Endometrial microvascular endothelial cells (primary cell): ENCODE results near the gene CCL28. TPM values are rescaled to one million over a fixed set of nuclear protein-coding genes. Genes with fewer than 3 reads are reported as not detected.
"Not testable (repeated sequence)": the region's sequence is repeated elsewhere in the genome, so short reads cannot be mapped to it uniquely, and the experiment has no call there.

Experiments used
- in situ Hi-C: cut with HindIII; loops from 2 replicates; pipeline ENCODE4 v1.10.0; 2017; ENCODE audit warnings: low sequenced_read_pairs, low pct_unique_long_range_greater_than_20kb; ENCODE audit errors: inconsistent ontology term
- total RNA-seq: library from RNA; depleted of rRNA; stranded (reverse); fragments of >200 nt; gene quantifications from one replicate; pipeline ENCODE4 v1.2.3, GENCODE V29; 2015; ENCODE audit errors: inconsistent ontology term

Gene CCL28
- total RNA-seq, 1 donor from 2014 or later: not detected

DNA sequence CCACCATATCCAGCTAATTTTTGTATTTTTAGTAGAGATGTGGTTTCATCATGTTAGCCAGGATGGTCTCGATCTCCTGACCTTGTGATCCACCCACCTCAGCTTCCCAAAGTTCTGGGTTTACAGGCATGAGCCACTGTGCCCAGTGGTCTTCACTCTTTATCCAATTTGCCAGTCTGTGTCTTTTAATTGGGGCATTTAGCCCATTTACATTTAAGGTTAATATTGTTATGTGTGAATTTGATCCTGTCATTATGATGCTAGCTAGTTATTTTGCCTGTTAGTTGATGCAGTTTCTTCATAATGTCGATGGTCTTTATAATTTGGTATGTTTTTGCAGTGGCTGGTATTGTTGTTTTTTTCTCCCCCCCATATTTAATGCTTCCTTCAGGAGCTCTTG, 47.0 kb downstream of the CCL28 start:
- in situ Hi-C loops: not testable (repeated sequence)

- in situ Hi-C loops: no loop called here
Measured at GRCh38 chr5:43363445-43364152, 48.6 kb downstream of the CCL28 start.

DNA sequence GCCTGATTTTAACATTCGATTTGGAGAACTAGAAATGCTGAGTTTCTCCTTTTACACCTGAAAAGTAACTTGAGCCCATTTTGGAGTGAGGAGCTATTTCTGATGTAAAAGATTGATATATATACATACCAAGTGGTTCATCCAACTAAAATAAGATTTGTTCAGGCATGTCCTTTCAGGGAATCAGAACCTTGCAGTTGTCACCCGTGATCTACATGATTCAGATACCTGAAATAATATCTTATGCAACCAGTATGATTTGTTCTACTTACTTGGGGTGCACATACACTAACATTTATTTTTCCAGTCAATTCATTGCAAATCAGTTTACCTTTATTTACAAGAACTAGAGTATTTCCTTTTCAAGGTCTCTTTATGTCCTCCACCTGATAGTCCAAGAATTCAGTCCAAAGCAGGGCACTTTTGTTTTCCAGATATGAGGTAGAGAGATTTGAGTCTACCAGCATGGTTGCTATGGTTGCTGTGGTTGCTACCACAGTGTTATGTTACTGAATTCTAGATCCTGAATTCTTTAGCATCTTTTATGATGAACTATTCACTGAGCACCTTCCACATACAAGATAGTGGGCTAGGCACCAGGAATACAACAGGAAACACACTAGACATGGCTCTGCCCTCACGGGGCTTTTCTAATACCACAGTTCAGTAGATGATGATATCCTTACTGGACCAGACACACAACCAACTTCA, 49.3 kb downstream of the CCL28 start:
- in situ Hi-C loops: no loop called here

DNA sequence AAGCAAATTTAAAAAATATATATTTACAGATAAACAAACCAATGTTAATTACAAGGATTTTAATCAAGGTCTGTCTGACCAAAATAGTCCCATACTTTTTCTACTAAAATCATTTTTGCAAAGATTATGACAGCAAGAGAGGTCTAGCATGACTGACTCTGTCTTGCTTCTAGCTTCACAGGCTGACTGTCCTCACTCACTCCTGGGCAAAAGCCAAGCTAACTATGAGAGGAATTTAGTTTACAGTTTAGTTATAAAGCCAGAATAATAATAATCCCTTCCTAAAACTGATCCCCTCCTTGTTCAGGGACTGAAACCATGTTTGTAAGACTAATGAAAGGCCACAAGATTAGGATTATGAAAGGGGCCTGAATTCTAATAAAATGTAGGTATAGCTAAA, 53.5 kb downstream of the CCL28 start:
- in situ Hi-C loops: no loop called here

DNA sequence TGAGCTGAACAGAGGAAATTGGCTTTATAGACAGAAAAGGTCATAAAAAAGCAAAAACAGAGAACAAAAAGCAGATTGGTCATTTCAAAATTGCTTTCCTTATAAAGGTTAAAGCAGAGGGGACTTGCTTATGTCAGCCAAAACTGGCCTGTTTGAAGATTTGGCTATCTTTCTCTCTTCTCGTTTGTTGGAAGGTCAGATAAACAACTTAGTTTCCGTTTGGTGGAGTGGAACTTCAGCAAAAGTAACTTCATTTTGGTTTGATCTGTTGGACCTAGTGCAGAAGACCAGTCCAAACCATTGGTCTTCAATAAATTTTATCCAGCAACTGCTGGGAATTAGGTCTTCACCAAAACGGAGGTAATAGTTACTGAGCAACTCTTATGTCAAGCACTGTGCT, 53.9 kb downstream of the CCL28 start:
- in situ Hi-C loops: no loop called here

- in situ Hi-C loops: no loop called here
Measured at GRCh38 chr5:43357878-43358281, 54.3 kb downstream of the CCL28 start.

DNA sequence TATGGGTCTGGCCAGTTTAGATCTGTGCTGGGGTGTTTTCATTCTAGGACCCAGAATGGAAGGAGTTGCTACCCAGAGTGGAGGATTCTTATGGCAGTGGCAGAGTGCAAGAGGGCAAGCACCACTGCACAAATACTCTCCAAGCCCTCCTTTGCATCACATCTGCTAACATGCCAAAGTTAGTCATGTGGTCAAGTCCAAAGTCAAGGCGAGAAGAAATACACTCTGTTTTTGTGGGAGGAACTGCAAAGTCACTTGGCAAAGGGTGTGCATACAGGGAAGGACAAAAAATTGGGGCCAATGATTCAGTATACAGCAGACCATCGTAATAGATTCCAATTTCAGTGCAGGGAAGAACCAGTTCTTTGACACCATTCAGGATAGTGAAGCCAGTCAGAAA, 55.1 kb downstream of the CCL28 start:
- in situ Hi-C loops: no loop called here

DNA sequence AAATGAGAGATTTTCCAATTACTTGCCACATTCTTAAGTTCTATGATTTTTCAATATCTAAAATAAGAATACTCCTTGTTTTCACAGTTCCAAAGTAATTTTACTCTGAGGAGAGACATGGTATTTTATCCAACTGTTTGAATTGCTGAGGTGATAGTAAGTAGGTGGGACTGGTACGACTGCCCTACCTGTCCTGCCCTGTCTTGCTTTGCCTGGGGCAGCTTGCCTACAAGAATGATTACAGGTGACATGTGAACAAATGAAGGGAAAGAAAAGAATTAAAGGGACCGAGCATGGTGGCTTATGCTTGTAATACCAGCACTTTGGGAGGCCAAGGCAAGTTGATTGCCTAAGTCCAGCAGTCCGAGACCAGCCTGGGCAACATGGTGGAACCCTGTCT, 57.4 kb downstream of the CCL28 start:
- in situ Hi-C loops: no loop called here

GRCh38 chr5:43353668-43354067, 58.5 kb downstream of the CCL28 start:
- in situ Hi-C loops: no loop called here

- in situ Hi-C loops: no loop called here
Measured at GRCh38 chr5:43352915-43353314, 59.3 kb downstream of the CCL28 start.

- in situ Hi-C loops: no loop called here
Measured at GRCh38 chr5:43352131-43352530, 60.1 kb downstream of the CCL28 start.

DNA sequence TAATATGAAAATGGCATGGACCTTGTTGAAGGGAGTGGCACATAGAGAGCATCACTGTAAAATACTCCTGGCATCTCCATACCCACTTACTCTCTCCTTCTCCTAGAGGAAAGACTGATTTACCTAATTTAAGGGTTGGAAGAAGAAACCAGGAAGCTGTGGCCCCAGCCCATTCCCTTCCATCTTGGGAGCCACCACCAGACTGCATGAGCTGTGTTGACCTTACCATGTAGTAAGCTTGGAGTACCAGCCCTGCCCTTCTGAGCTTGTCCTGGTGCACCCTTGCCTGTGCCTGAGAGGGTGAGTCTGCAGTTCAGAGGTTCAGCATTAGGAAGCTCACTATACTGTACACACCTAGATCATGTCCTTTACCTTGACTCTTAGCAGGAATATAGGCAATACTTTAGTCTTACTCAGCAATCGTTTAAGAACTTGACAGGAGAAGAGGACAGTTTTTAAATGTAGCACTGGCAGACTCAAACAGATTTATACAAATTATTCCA, 63.3 kb downstream of the CCL28 start:
- in situ Hi-C loops: no loop called here

DNA sequence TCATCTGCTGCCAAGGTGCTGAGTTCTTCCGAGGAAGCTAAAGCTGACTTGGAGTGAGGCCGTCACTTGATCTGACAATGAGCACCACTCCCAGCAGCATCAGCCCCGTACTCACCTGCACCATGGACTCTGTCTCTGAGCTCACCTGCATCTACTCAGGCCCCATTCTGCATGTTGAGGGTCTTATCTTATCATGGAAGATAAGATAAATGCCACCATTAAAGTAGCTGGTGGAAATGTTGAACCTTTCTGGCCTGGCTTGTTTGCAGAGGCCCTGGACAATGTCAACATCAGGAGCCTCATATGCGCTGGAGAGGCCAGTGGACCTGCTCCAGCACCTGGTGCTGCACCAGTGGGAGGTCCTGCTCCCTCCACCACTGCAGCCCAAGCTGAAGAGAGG, 64.0 kb downstream of the CCL28 start:
- in situ Hi-C loops: no loop called here

- in situ Hi-C loops: no loop called here
Measured at GRCh38 chr5:43338862-43339261, 73.3 kb downstream of the CCL28 start.

GRCh38 chr5:43336159-43336558, 76.0 kb downstream of the CCL28 start:
- in situ Hi-C loops: no loop called here

GRCh38 chr5:43335681-43336080, 76.5 kb downstream of the CCL28 start:
- in situ Hi-C loops: no loop called here

- in situ Hi-C loops: no loop called here
Measured at GRCh38 chr5:43332401-43332800, 79.8 kb downstream of the CCL28 start.
